GM12875 (cell line): ENCODE results near the gene SH3D19.

ENCODE experiments used
- H3K4me3 ChIP-seq: one replicate; pipeline ENCODE4 v1.5.1; 2011; ENCODE audit warnings: low read depth, low read length, control low read depth
- TF ChIP-seq, protein P1 (sequence below): IDR thresholded peaks from 2 replicates; pipeline ENCODE4 v1.5.1; 2011; ENCODE audit warnings: low read depth, mild to moderate bottlenecking, control low read depth, inconsistent platforms, low read length, moderate library complexity, borderline replicate concordance; ENCODE audit not compliant: insufficient read depth

Gene SH3D19

DNA sequence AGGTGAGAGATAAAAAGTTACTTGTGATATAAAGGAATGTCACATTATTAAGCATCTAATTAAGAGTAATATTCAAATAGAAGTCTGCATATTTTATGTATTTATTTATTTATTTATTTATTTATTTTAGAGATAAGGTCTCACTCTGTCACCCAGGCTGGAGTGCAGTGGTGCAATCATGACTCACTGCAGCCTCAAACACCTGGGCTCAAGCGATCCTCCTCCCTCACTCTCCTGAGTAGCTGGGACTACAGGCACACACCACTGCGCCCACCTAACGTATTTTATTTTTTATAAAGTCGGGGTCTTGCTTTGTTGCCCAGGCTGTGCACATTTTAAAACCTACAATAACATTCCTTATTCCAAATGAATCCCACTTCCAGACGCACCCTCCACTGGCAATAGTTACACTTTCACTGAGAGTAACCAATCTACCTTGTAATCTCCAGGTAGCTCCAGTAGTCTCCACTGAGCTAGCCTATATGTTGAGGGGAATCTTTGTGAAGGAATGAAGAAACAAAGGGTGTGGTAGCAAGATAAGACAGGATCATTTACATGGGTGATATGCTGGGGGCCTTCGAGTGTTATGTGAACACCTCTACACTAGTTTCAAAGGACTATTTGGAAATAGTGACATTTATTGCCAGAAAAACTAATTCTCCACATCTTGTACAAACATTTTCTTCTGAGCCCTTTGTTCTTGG, 11.9 kb downstream of the SH3D19 start:
- H3K4me3 ChIP-seq: no peak overlapping the region
- TF ChIP-seq, protein P1, sequence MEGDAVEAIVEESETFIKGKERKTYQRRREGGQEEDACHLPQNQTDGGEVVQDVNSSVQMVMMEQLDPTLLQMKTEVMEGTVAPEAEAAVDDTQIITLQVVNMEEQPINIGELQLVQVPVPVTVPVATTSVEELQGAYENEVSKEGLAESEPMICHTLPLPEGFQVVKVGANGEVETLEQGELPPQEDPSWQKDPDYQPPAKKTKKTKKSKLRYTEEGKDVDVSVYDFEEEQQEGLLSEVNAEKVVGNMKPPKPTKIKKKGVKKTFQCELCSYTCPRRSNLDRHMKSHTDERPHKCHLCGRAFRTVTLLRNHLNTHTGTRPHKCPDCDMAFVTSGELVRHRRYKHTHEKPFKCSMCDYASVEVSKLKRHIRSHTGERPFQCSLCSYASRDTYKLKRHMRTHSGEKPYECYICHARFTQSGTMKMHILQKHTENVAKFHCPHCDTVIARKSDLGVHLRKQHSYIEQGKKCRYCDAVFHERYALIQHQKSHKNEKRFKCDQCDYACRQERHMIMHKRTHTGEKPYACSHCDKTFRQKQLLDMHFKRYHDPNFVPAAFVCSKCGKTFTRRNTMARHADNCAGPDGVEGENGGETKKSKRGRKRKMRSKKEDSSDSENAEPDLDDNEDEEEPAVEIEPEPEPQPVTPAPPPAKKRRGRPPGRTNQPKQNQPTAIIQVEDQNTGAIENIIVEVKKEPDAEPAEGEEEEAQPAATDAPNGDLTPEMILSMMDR: no peak

DNA sequence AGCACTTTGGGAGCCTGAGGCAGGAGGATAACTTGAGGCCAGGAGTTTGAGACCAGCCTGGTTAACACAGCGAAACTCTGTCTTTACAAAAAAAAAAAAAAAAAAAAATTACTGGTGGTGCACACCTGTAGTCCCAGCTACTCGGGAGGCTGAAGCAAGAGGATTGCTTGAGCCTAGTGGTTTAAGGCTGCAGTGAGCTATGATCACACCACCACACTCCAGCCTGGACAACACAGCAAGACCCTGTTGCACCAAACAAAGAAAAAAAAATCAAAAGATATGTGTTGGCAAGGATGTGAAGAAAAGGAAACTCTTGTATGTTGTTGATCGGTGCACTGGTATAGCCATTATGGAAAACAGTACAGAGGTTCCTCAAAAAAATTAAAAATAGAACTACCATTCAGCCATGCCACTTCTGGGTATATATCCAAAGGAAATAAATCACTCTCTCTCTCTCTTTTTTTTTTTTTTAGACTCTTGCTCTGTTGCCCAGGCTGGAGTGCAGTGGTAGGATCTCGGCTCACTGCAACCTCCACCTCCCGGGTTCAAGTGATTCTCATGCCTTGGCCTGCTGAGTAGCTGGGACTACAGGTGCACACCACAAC, 15.2 kb downstream of the SH3D19 start:
- TF ChIP-seq, protein P1: no peak
- no peak overlapping the region for H3K4me3 ChIP-seq

DNA sequence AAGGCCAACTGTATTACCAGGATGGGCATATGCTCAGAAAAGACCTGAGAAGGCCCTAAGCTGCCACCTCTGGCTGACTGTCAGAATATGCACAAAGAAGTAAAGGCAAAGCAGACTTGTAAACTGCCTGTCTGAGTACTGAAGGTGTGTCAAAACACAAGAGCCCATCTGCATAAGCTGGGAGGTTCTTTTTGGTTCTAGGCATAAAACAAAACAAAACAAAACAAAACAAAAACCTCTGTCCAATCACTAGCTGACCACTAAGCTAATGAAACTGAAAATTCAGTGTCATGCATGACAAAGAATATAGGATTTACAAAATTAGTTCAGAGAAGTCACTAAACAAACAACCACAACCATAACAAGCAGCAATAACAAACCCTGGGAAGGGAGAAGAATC, 20.6 kb downstream of the SH3D19 start:
- TF ChIP-seq, protein P1: no peak
- no peak overlapping the region for H3K4me3 ChIP-seq

DNA sequence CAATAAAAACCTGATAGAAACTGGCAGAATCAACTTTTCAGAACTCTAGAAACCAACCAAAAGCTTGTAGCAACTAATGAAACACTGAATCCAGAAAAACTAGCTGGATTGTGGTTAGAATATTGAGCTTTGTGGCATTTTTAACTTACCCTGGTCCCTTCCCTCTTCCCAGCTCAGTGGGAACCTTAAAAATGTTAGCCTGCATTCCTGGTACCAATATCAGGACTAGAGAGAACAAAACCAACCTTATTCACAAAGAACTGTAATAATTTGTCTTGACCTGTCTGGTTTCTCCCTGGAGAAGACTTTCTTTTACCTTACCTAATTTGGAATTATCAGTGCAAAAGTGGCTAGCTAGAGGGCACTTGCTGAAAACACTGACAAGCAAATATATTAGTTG, 21.2 kb downstream of the SH3D19 start:
- TF ChIP-seq, protein P1: no peak
- no peak overlapping the region for H3K4me3 ChIP-seq

DNA sequence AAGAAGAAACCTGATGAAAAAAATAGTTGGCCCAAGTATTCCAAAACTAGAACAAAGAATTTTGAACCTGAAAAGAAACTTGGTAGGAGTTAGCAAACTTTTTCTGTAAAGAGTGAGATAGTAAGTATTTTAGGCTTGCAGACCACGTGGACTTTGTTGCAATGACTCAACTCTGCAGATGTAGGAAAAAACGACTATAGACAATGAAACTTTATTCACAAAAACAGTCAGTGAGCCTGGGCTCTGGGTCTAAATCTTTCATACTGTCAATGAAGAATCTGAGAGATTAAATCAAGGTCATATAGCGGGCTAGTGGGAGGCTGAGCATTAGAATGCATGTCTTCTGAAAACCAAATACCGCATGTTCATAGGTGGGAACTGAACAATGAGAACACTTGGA, 23.0 kb downstream of the SH3D19 start:
- TF ChIP-seq, protein P1: no peak
- H3K4me3 ChIP-seq: no peak overlapping the region

DNA sequence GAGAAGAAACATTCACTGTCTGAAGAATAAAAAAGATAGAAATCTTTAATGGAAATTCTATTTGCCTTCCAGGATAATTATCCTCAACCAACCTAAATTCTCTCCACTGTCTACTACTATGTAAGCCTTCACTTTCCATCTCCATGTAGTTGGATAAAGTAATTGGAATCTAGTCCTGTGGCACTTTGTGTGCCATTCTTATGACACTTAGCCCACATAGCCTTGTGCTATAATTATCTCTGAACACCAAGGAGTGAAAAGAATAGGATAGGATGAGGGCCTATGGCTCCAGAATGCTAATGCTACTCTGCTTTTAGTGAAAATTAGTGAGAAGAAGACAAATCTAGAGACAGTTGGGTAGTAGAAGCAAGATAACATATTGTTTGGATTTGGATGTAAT, 28.2 kb downstream of the SH3D19 start:
- TF ChIP-seq, protein P1: no peak
- H3K4me3 ChIP-seq: no peak overlapping the region

DNA sequence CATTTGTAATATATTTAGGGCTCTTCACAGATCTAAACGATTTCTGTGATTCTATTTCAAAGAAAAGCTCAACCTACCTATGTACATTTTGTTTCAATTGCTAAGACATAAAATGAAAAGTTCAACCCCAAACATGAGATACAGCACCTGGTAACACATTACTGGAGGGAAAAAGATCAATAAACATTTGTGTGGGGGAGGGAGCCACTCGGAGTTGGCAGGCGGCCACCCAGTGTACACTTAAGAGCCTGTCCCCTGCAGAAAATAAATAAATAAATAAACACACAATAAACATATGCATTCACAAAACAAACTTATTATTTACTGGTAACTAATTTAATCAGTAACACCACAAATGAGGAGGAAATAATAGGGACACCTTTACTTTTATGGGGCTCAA, 29.2 kb downstream of the SH3D19 start:
- TF ChIP-seq, protein P1: no peak
- no peak overlapping the region for H3K4me3 ChIP-seq
